MM.1S (cell line): ENCODE data around the gene SPINT2.
A peak's percentile ranks its signal among the peaks of the same experiment; 100 is the strongest.

Experiments used
- DNase-seq: peaks from one replicate; pipeline ENCODE4 v3.0.0-alpha.2; 2015
- H2AFZ ChIP-seq: fragments of 300-600 bp; sonication (generic); 2 replicates; pipeline ENCODE4 v1.6.0; 2016; ENCODE audit warnings: antibody characterized with exemption, low read length
- H3F3A ChIP-seq: fragments of 300-600 bp; sonication (generic); 2 replicates; pipeline ENCODE4 v1.6.1; 2016; ENCODE audit warnings: mild to moderate bottlenecking, antibody characterized with exemption, low read length, moderate library complexity, mixed read lengths; ENCODE audit not compliant: insufficient read depth
- H3K27ac ChIP-seq: fragments of 300-600 bp; sonication (generic); 2 replicates; pipeline ENCODE4 v1.5.1; 2016; ENCODE audit warnings: mild to moderate bottlenecking, low read length
- H3K27me3 ChIP-seq: fragments of 300-600 bp; sonication (generic); replicated peaks from 2 replicates; pipeline ENCODE4 v1.6.0; 2016; ENCODE audit warnings: low read length; ENCODE audit not compliant: insufficient read depth
- H3K36me3 ChIP-seq: fragments of 300-600 bp; sonication (generic); replicated peaks from 2 replicates; pipeline ENCODE4 v1.6.1; 2016; ENCODE audit warnings: mild to moderate bottlenecking, low read length, mixed read lengths; ENCODE audit not compliant: insufficient read depth
- H3K4me1 ChIP-seq: fragments of 300-600 bp; sonication (generic); 2 replicates; pipeline ENCODE4 v1.6.1; 2016; ENCODE audit warnings: low read length, mixed read lengths
- H3K4me2 ChIP-seq: fragments of 300-600 bp; sonication (generic); 2 replicates; pipeline ENCODE4 v1.6.0; 2016; ENCODE audit warnings: low read depth, low read length
- H3K4me3 ChIP-seq: fragments of 300-600 bp; sonication (generic); 2 replicates; pipeline ENCODE4 v1.5.1; 2016; ENCODE audit warnings: low read length, mixed read lengths
- H3K79me2 ChIP-seq: fragments of 300-600 bp; sonication (generic); 2 replicates; pipeline ENCODE4 v1.6.1; 2016; ENCODE audit warnings: mixed run types, low read length, mixed read lengths
- H3K9ac ChIP-seq: fragments of 300-600 bp; sonication (generic); 2 replicates; pipeline ENCODE4 v1.6.1; 2016; ENCODE audit warnings: low read length, mixed read lengths
- H3K9me2 ChIP-seq: fragments of 300-600 bp; sonication (generic); replicated peaks from 2 replicates; pipeline ENCODE4 v1.6.1; 2016; ENCODE audit warnings: mild to moderate bottlenecking, low read length, mixed read lengths; ENCODE audit not compliant: insufficient read depth
- H3K9me3 ChIP-seq: fragments of 300-600 bp; sonication (generic); replicated peaks from 2 replicates; pipeline ENCODE4 v1.6.1; 2016; ENCODE audit warnings: mild to moderate bottlenecking, low read length, mixed read lengths; ENCODE audit not compliant: insufficient read depth
- H4K20me1 ChIP-seq: fragments of 300-600 bp; sonication (generic); 2 replicates; pipeline ENCODE4 v1.6.1; 2016; ENCODE audit warnings: mild to moderate bottlenecking, low read length, moderate library complexity, mixed read lengths; ENCODE audit not compliant: insufficient read depth
- CTCF ChIP-seq: fragments of 300-600 bp; sonication (generic); IDR thresholded peaks from 2 replicates; pipeline ENCODE4 v1.5.1; 2016; ENCODE audit warnings: antibody characterized with exemption, low read length, mixed read lengths
- EZH2 ChIP-seq: fragments of 300-600 bp; sonication (generic); optimal IDR thresholded peaks from 2 replicates; pipeline ENCODE3; 2017; ENCODE audit warnings: low read depth, mild to moderate bottlenecking, antibody characterized with exemption, low read length, mixed read lengths
- EZH2phosphoT487 ChIP-seq: fragments of 300-600 bp; sonication (generic); IDR thresholded peaks from 2 replicates; pipeline ENCODE4 v1.6.1; 2018; ENCODE audit warnings: antibody characterized with exemption, low read length

The SPINT2 gene

GRCh38 chr19:38318660-38319059, 54.3 kb downstream of the SPINT2 start:
- no peak for DNase-seq
- no peak overlapping the region for H2AFZ ChIP-seq
- no peak overlapping the region for H3K9ac ChIP-seq
- no peaks in the 10 kb centered on the region for H3K4me1 ChIP-seq
- no peaks in the 10 kb centered on the region for H3K9me2 ChIP-seq
- H3K27ac ChIP-seq: no peak overlapping the region
- H3K4me3 ChIP-seq: no peak overlapping the region
- H3K4me2 ChIP-seq: no peak overlapping the region
- H3F3A ChIP-seq: no peaks in the 10 kb centered on the region
- no peak for TF ChIP-seq EZH2
- no peak for TF ChIP-seq CTCF
- TF ChIP-seq EZH2phosphoT487: no peak
- no peaks in the 10 kb centered on the region for H3K36me3 ChIP-seq
- H3K79me2 ChIP-seq: peaks cover 9% of the 10 kb centered on the region
- no peaks in the 10 kb centered on the region for H3K9me3 ChIP-seq
- peaks cover 37% of the 10 kb centered on the region for H3K27me3 ChIP-seq
- no peaks in the 10 kb centered on the region for H4K20me1 ChIP-seq

- peak within 1 kb of the TSS; percentile 42; the same call in 1 of the 2 replicates for H2AFZ ChIP-seq
- H3K79me2 ChIP-seq: peaks cover 7% of the 10 kb centered on the region
- no peaks in the 10 kb centered on the region for H3K9me2 ChIP-seq
- H3K27ac ChIP-seq: no peak within 1 kb of the TSS
- H3K4me1 ChIP-seq: no peaks in the 10 kb centered on the region
- H3K4me3 ChIP-seq: peak within 1 kb of the TSS; percentile 41
- H3K27me3 ChIP-seq: peaks cover 41% of the 10 kb centered on the region
- H3K9ac ChIP-seq: no peak within 1 kb of the TSS
- no peaks in the 10 kb centered on the region for H3K9me3 ChIP-seq
- peak within 1 kb of the TSS; percentile 54 for H3K4me2 ChIP-seq
- DNase-seq: no peak
- H3F3A ChIP-seq: no peaks in the 10 kb centered on the region
- no peaks in the 10 kb centered on the region for H3K36me3 ChIP-seq
- TF ChIP-seq EZH2phosphoT487 (no peak), CTCF (no peak), EZH2 (no peak)
- H4K20me1 ChIP-seq: no peaks in the 10 kb centered on the region
Observed at GRCh38 chr19:38319421-38320258, 55.3 kb downstream of the SPINT2 start, which contains the start of gene KCNK6. TSS of gene KCNK6 (plus strand) at chr19:38319845. CDS start at chr19:38319951, 106 bp downstream.

- Histone ChIP-seq H3K79me2 (no peaks in the 10 kb centered on the region), H3K9ac (no peak overlapping the region), H3K27ac (no peak overlapping the region), H3F3A (no peaks in the 10 kb centered on the region), H3K27me3 (peaks cover 41% of the 10 kb centered on the region), H3K4me1 (no peaks in the 10 kb centered on the region), H3K4me3 (no peak overlapping the region), H3K9me3 (no peaks in the 10 kb centered on the region), H3K9me2 (no peaks in the 10 kb centered on the region), H4K20me1 (no peaks in the 10 kb centered on the region), H3K36me3 (no peaks in the 10 kb centered on the region), H2AFZ (no peak overlapping the region), H3K4me2 (no peak overlapping the region)
- no peak for TF ChIP-seq CTCF
- TF ChIP-seq EZH2phosphoT487: no peak
- TF ChIP-seq EZH2: no peak
- DNase-seq: no peak
Observed at GRCh38 chr19:38320969-38321339, 56.6 kb downstream of the SPINT2 start.
